ENCODE data around the gene TMEM59L. TPM values are rescaled to one million over a fixed set of nuclear protein-coding genes. Genes with fewer than 3 reads are reported as not detected.

TMEM59L gene
- total RNA-seq, 1 donor from 2014 or later, result not detected

Other genes starting within 250 kb of the TMEM59L start
- gene GDF15, start 226.7 kb upstream of the TMEM59L start, total RNA-seq, result 3.2 TPM
- 2.2 TPM for gene LRRC25, start 215.2 kb upstream of the TMEM59L start, total RNA-seq
- gene SSBP4, start 193.5 kb upstream of the TMEM59L start, total RNA-seq, result 18.4 TPM
- 10.2 TPM for gene ISYNA1, start 174.7 kb upstream of the TMEM59L start, total RNA-seq
- gene ELL, start 90.8 kb upstream of the TMEM59L start, total RNA-seq, result 11.2 TPM
- 116 TPM for gene FKBP8, start 69.3 kb upstream of the TMEM59L start, total RNA-seq
- gene KXD1, start 55.0 kb upstream of the TMEM59L start, total RNA-seq, result 30.4 TPM
- gene UBA52, start 41.0 kb upstream of the TMEM59L start, total RNA-seq, result 425 TPM
- gene REX1BD, start 24.1 kb upstream of the TMEM59L start, total RNA-seq, result 55.7 TPM
- gene CRLF1, start 6.1 kb upstream of the TMEM59L start, total RNA-seq, result 0.20 TPM
- gene KLHL26, start 24.2 kb downstream of the TMEM59L start, total RNA-seq, result 6.1 TPM
- 6.2 TPM for gene CRTC1, start 70.8 kb downstream of the TMEM59L start, total RNA-seq
- not detected for gene COMP, start 178.4 kb downstream of the TMEM59L start, total RNA-seq
- 43.5 TPM for gene UPF1, start 219.1 kb downstream of the TMEM59L start, total RNA-seq